BLaER1 (cell line): ENCODE measurements around the gene OR51B6.
"Not testable (repeated sequence)": the region's sequence is repeated elsewhere in the genome, so short reads cannot be mapped to it uniquely, and the experiment has no call there.

Experiments used
- H3K27ac ChIP-seq: shearing (Covaris generic); formaldehyde crosslinking; 2 replicates; pipeline ENCODE4 v1.8.1; 2022
- H3K27me3 ChIP-seq: shearing (Covaris generic); formaldehyde crosslinking; 2 replicates; pipeline ENCODE4 v1.8.1; 2022
- H3K36me3 ChIP-seq: shearing (Covaris generic); formaldehyde crosslinking; 2 replicates; pipeline ENCODE4 v1.8.1; 2022
- H3K4me1 ChIP-seq: shearing (Covaris generic); formaldehyde crosslinking; 2 replicates; pipeline ENCODE4 v1.8.1; 2022
- H3K4me2 ChIP-seq: shearing (Covaris generic); formaldehyde crosslinking; 2 replicates; pipeline ENCODE4 v1.8.1; 2022
- H3K4me3 ChIP-seq: shearing (Covaris generic); formaldehyde crosslinking; 2 replicates; pipeline ENCODE4 v1.8.1; 2022
- H3K9ac ChIP-seq: shearing (Covaris generic); formaldehyde crosslinking; 2 replicates; pipeline ENCODE4 v1.8.1; 2022
- H3K9me3 ChIP-seq: shearing (Covaris generic); formaldehyde crosslinking; 2 replicates; pipeline ENCODE4 v1.8.1; 2022
- H4K20me1 ChIP-seq: shearing (Covaris generic); formaldehyde crosslinking; 2 replicates; pipeline ENCODE4 v1.8.1; 2022
- Cebpa-rat ChIP-seq: shearing (Covaris generic); IDR thresholded peaks from 2 replicates; pipeline ENCODE4 v1.8.1; 2022

Gene OR51B6, protein sequence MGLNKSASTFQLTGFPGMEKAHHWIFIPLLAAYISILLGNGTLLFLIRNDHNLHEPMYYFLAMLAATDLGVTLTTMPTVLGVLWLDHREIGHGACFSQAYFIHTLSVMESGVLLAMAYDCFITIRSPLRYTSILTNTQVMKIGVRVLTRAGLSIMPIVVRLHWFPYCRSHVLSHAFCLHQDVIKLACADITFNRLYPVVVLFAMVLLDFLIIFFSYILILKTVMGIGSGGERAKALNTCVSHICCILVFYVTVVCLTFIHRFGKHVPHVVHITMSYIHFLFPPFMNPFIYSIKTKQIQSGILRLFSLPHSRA

GRCh38 chr11:5351208-5351607 lies at the start of gene OR51B6:
Gene OR51B6, plus strand, starts transcription at chr11:5351508. Its CDS starts 0 bp downstream, at chr11:5351508.
- Histone ChIP-seq H3K27me3 (no peaks in the 10 kb centered on the region), H3K36me3 (no peaks in the 10 kb centered on the region), H3K9ac (no peak within 1 kb of the TSS), H3K9me3 (no peaks in the 10 kb centered on the region), H3K4me1 (no peaks in the 10 kb centered on the region), H3K4me3 (no peak within 1 kb of the TSS), H4K20me1 (no peaks in the 10 kb centered on the region), H3K4me2 (no peak within 1 kb of the TSS), H3K27ac (no peak within 1 kb of the TSS)
- TF ChIP-seq Cebpa-rat = no peak

DNA sequence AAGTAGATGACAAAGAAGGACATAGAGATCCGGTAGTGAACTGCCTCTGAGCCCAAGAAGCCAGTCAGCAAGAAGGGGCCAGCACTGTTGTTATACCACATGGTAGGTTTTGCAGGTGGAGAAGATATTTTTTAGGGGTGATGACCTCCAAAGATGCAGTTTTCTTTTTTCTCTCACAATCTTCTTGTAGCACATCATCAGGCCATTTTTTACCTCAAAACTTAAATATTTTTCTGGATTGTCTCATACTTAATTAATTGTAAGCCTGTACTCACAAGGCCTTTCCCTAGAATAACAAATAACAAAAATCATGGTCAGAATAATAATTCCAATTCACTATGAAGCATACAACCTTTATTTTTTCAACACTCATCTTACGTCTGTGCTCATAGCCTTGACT lies 49.5 kb upstream of the OR51B6 start, which contains the start of gene OR51B4:
Gene OR51B4, minus strand, starts transcription at position 101 of the 400 bp plus-strand sequence. Its CDS starts 0 bp downstream, at position 101.
- Histone ChIP-seq H3K4me2 (no peak within 1 kb of the TSS), H4K20me1 (no peaks in the 10 kb centered on the region), H3K9me3 (no peaks in the 10 kb centered on the region), H3K4me3 (no peak within 1 kb of the TSS), H3K36me3 (no peaks in the 10 kb centered on the region), H3K27ac (no peak within 1 kb of the TSS), H3K27me3 (no peaks in the 10 kb centered on the region), H3K9ac (no peak within 1 kb of the TSS), H3K4me1 (no peaks in the 10 kb centered on the region)
- TF ChIP-seq Cebpa-rat = no peak

DNA sequence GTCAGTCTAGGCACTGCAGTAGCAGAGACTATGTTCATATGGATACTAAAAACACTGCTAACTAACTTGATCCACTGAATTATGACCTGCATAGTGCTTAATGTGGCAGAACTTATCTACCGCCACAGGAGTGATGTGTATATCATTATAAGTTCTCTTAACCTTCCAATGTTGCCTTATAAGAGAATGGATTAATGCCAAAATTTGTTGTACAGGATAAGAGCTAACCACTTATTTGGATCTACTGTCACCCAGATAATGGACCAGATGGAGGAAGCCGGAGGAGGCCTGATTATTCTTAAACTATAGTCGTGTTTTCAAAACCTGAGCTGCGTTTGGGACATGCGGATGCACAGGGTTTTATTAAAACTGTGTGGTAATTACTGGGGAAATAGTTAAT lies 47.7 kb upstream of the OR51B6 start:
- H3K27ac ChIP-seq = no peak overlapping the region

GRCh38 chr11:5304046-5304445 lies 47.3 kb upstream of the OR51B6 start:
- TF ChIP-seq Cebpa-rat = no peak
- no peaks in the 10 kb centered on the region for H3K4me1 ChIP-seq
- no peaks in the 10 kb centered on the region for H3K27me3 ChIP-seq

More for the DNA sequence above, 47.7 kb upstream of the OR51B6 start:
- Histone ChIP-seq H4K20me1 (no peaks in the 10 kb centered on the region), H3K4me1 (no peaks in the 10 kb centered on the region), H3K4me3 (no peak overlapping the region), H3K27me3 (no peaks in the 10 kb centered on the region), H3K9me3 (no peaks in the 10 kb centered on the region), H3K36me3 (no peaks in the 10 kb centered on the region), H3K9ac (no peak overlapping the region), H3K4me2 (no peak overlapping the region)
- TF ChIP-seq Cebpa-rat = no peak

GRCh38 chr11:5307256-5308019 lies 43.9 kb upstream of the OR51B6 start:
- H3K9ac ChIP-seq = no peak overlapping the region
- H3K4me3 ChIP-seq = no peak overlapping the region
- H3K27ac ChIP-seq = no peak overlapping the region
- no peaks in the 10 kb centered on the region for H3K36me3 ChIP-seq
- H3K9me3 ChIP-seq = no peaks in the 10 kb centered on the region
- no peaks in the 10 kb centered on the region for H4K20me1 ChIP-seq
- no peaks in the 10 kb centered on the region for H3K27me3 ChIP-seq
- H3K4me1 ChIP-seq = no peaks in the 10 kb centered on the region
- no peak overlapping the region for H3K4me2 ChIP-seq
- no peak for TF ChIP-seq Cebpa-rat

More at GRCh38 chr11:5304046-5304445, 47.3 kb upstream of the OR51B6 start:
- Histone ChIP-seq H3K4me3 (no peak overlapping the region), H3K4me2 (no peak overlapping the region), H3K27ac (no peak overlapping the region), H4K20me1 (no peaks in the 10 kb centered on the region), H3K9me3 (no peaks in the 10 kb centered on the region), H3K36me3 (no peaks in the 10 kb centered on the region), H3K9ac (no peak overlapping the region)

DNA sequence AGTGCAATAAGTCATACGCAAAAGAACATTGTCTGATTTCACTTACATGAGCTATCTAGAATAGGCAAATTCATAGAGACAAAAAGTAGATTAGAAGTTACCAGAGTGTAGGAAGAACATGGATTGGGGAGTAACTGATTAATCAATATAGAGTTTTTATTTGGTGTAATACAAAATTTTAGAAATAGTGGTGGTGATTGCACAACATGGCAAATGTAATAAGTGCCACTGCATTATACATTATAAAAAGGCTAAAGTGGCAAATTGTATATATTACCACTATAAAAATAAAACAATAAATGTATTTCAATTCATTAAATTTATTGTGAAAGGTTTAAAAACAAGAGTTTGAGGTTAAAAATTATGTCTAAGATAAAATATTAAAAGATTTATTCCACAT lies 40.9 kb upstream of the OR51B6 start:
- Histone ChIP-seq H3K9me3 (no peaks in the 10 kb centered on the region), H3K4me3 (no peak overlapping the region), H4K20me1 (no peaks in the 10 kb centered on the region), H3K36me3 (no peaks in the 10 kb centered on the region), H3K9ac (no peak overlapping the region), H3K27ac (no peak overlapping the region), H3K27me3 (no peaks in the 10 kb centered on the region; the same call in 1 of the 2 replicates), H3K4me1 (no peaks in the 10 kb centered on the region), H3K4me2 (no peak overlapping the region)
- no peak for TF ChIP-seq Cebpa-rat

GRCh38 chr11:5313326-5314023 lies 37.8 kb upstream of the OR51B6 start:
- H3K4me3 ChIP-seq, H4K20me1 ChIP-seq, H3K9me3 ChIP-seq, H3K27me3 ChIP-seq, H3K36me3 ChIP-seq, H3K4me2 ChIP-seq, H3K27ac ChIP-seq, H3K4me1 ChIP-seq, H3K9ac ChIP-seq: not testable (repeated sequence)

DNA sequence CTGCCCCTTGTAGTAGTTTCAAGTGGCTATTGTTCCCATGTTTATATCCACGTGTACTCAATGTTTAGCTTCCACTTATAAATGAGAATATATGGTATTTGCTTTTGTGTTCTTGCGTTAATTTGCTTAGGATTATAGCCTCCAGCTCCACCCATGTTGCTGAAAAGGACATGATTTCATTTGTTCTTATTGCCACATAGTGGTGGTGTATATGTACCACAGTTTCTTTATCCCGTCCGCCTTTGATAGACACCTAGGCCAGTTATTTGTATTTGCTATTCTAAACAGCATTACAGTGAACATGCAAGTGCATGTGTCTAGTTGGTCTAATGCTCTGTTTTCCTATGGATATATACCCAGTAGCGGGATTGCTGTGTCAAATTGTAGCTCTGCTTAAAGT lies 34.0 kb upstream of the OR51B6 start:
- no peak overlapping the region for H3K4me2 ChIP-seq
- no peaks in the 10 kb centered on the region; the same call in 1 of the 2 replicates for H3K27me3 ChIP-seq
- H3K9me3 ChIP-seq = no peaks in the 10 kb centered on the region
- no peaks in the 10 kb centered on the region for H4K20me1 ChIP-seq
- TF ChIP-seq Cebpa-rat = no peak
- H3K4me1 ChIP-seq = no peaks in the 10 kb centered on the region
- H3K36me3 ChIP-seq = no peaks in the 10 kb centered on the region
- no peak overlapping the region for H3K9ac ChIP-seq
- no peak overlapping the region for H3K27ac ChIP-seq
- no peak overlapping the region for H3K4me3 ChIP-seq

DNA sequence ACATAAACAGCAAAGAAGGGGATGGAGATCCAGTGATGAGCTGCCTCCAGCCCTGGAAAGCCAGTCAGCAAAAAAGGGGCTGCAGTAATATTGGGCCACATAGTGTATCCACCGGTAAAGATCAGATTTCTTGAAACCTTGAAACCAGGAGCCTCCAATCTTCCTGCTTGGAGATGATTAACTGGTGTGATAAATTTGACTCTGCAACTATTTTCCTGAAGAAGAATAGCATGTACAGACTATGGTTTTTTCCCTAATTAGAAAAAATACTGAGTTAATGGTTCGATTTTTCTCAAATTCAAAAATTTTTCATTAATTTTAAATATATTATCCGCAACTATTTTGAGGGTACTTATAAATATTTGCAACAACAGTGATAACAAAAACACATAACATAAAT lies 27.1 kb upstream of the OR51B6 start, which contains the start of gene OR51B2:
Gene OR51B2, minus strand, starts transcription at position 101 of the 400 bp plus-strand sequence. Its CDS starts 0 bp downstream, at position 101.
- Histone ChIP-seq H3K27me3 (no peaks in the 10 kb centered on the region), H3K4me3 (no peak within 1 kb of the TSS), H3K4me1 (no peaks in the 10 kb centered on the region), H3K9ac (no peak within 1 kb of the TSS), H3K36me3 (no peaks in the 10 kb centered on the region), H4K20me1 (no peaks in the 10 kb centered on the region), H3K4me2 (no peak within 1 kb of the TSS), H3K27ac (no peak within 1 kb of the TSS), H3K9me3 (no peaks in the 10 kb centered on the region)
- no peak for TF ChIP-seq Cebpa-rat
